Smooth muscle cell (in vitro differentiated cells): Measurements from ENCODE around the gene PIN4. TPM values are rescaled to one million over a fixed set of nuclear protein-coding genes. Genes with fewer than 3 reads are reported as not detected.

Source experiments
- DNase-seq: peaks from one replicate; lab custom pipeline; 2025; ENCODE audit not compliant: unreplicated experiment; lab: John Stamatoyannopoulos, UW
- H2AFZ ChIP-seq: fragments of 200-600 bp; sonication (generic); 2 replicates; pipeline ENCODE4 v1.6.0; 2016; ENCODE audit warnings: antibody characterized with exemption, low read depth, mild to moderate bottlenecking
- H3F3A ChIP-seq: fragments of 200-600 bp; sonication (generic); 2 replicates; pipeline ENCODE4 v1.6.0; 2017; ENCODE audit warnings: antibody characterized with exemption, low read depth
- H3K27ac ChIP-seq: fragments of 200-600 bp; sonication (generic); 2 replicates; pipeline ENCODE4 v1.5.1; 2016; ENCODE audit warnings: low read depth, mild to moderate bottlenecking
- H3K27me3 ChIP-seq: fragments of 200-600 bp; sonication (generic); 2 replicates; pipeline ENCODE4 v1.6.1; 2016; ENCODE audit warnings: low read depth, mild to moderate bottlenecking
- H3K36me3 ChIP-seq: fragments of 200-600 bp; sonication (generic); 2 replicates; pipeline ENCODE4 v1.5.1; 2016; ENCODE audit warnings: low read depth
- H3K4me1 ChIP-seq: fragments of 200-600 bp; sonication (generic); 2 replicates; pipeline ENCODE4 v1.5.1; 2016; ENCODE audit warnings: low read depth
- H3K4me2 ChIP-seq: fragments of 200-600 bp; sonication (generic); 2 replicates; pipeline ENCODE4 v1.6.0; 2016; ENCODE audit warnings: mild to moderate bottlenecking
- H3K4me3 ChIP-seq: fragments of 200-600 bp; sonication (generic); 2 replicates; pipeline ENCODE4 v1.5.1; 2016; ENCODE audit warnings: mild to moderate bottlenecking
- H3K79me2 ChIP-seq: fragments of 200-600 bp; sonication (generic); 2 replicates; pipeline ENCODE4 v1.6.0; 2016; ENCODE audit warnings: low read depth, mild to moderate bottlenecking
- H3K9ac ChIP-seq: fragments of 200-600 bp; sonication (generic); 2 replicates; pipeline ENCODE4 v1.6.0; 2016; ENCODE audit warnings: low read depth
- H3K9me3 ChIP-seq: fragments of 200-600 bp; sonication (generic); replicated peaks from 2 replicates; pipeline ENCODE4 v1.5.1; 2016; ENCODE audit warnings: low read depth
- H4K20me1 ChIP-seq: fragments of 200-600 bp; sonication (generic); 2 replicates; pipeline ENCODE4 v1.6.0; 2016; ENCODE audit warnings: low read depth
- CTCF ChIP-seq: fragments of 200-600 bp; sonication (generic); IDR thresholded peaks from 2 replicates; pipeline ENCODE4 v1.5.1; 2017; ENCODE audit warnings: borderline replicate concordance, mild to moderate bottlenecking, antibody characterized with exemption; ENCODE audit not compliant: insufficient read depth, poor library complexity, severe bottlenecking
- WGBS: methylation state at CpG from one replicate; pipeline ENCODE4 v1.1.7; 2016; ENCODE audit warnings: low lambda C conversion rate; 5-methylcytosine and 5-hydroxymethylcytosine counted together
- polyA plus RNA-seq: library from polyadenylated mRNA; unstranded; fragments of >200 nt; fragmentation: Nextera tagmentation; extraction: Ambion mirVana; gene quantifications from 2 replicates; pipeline ENCODE4 v1.2.1, GENCODE V29; 2016
- total RNA-seq: library from RNA; depleted of rRNA; stranded (reverse); fragments of >200 nt; gene quantifications from 2 replicates; pipeline ENCODE4 v1.2.3, GENCODE V29; 2014

Gene PIN4
- total and polyA plus RNA-seq, 2 experiments from 2014 or later = 18.9 to 51.7 TPM

- no peaks in the 10 kb centered on the region for H4K20me1 ChIP-seq
- 85% methylated on average over 9 of the region's 9 CpGs for WGBS
- no peaks in the 10 kb centered on the region for H3K27me3 ChIP-seq
- no peaks in the 10 kb centered on the region for H3K4me1 ChIP-seq
- no peak overlapping the region for H2AFZ ChIP-seq
- no peak overlapping the region for H3K4me2 ChIP-seq
- no peaks in the 10 kb centered on the region for H3K79me2 ChIP-seq
- DNase-seq = no peak
- H3K9me3 ChIP-seq = no peaks in the 10 kb centered on the region
- H3K4me3 ChIP-seq = no peak overlapping the region
- H3K27ac ChIP-seq = no peak overlapping the region
- H3K9ac ChIP-seq = no peak overlapping the region
- TF ChIP-seq CTCF = no peak
- H3K36me3 ChIP-seq = no peaks in the 10 kb centered on the region
- H3F3A ChIP-seq = no peaks in the 10 kb centered on the region
Measured at GRCh38 chrX:72137846-72138495, 43.6 kb upstream of the PIN4 start.

- Histone ChIP-seq H3K4me2 (no peak overlapping the region), H4K20me1 (no peaks in the 10 kb centered on the region), H3K9me3 (no peaks in the 10 kb centered on the region), H3F3A (no peaks in the 10 kb centered on the region), H3K4me3 (no peak overlapping the region), H3K27me3 (no peaks in the 10 kb centered on the region), H3K79me2 (no peaks in the 10 kb centered on the region), H3K4me1 (no peaks in the 10 kb centered on the region), H2AFZ (no peak overlapping the region), H3K27ac (no peak overlapping the region), H3K9ac (no peak overlapping the region), H3K36me3 (no peaks in the 10 kb centered on the region)
- TF ChIP-seq CTCF = no peak
- WGBS = 87% methylated on average over 8 of the region's 8 CpGs
- no peak for DNase-seq
Measured at GRCh38 chrX:72139538-72139937, 42.0 kb upstream of the PIN4 start.

- H3K27me3 ChIP-seq = no peaks in the 10 kb centered on the region
Measured at GRCh38 chrX:72141372-72142004, 40.1 kb upstream of the PIN4 start.

More at GRCh38 chrX:72141372-72142004, 40.1 kb upstream of the PIN4 start:
- no peak overlapping the region for H3K9ac ChIP-seq
- no peaks in the 10 kb centered on the region for H3K79me2 ChIP-seq
- no peak overlapping the region for H3K4me2 ChIP-seq
- no peak for DNase-seq
- no peaks in the 10 kb centered on the region for H3K36me3 ChIP-seq
- 70% methylated on average over 4 of the region's 4 CpGs for WGBS
- no peaks in the 10 kb centered on the region for H3K9me3 ChIP-seq
- no peak overlapping the region for H2AFZ ChIP-seq
- TF ChIP-seq CTCF = no peak
- H3K4me3 ChIP-seq = no peak overlapping the region
- no peaks in the 10 kb centered on the region for H4K20me1 ChIP-seq
- no peaks in the 10 kb centered on the region for H3F3A ChIP-seq
- no peaks in the 10 kb centered on the region for H3K4me1 ChIP-seq
- H3K27ac ChIP-seq = no peak overlapping the region
